ENCODE measurements around the gene ACSL1.

DNA sequence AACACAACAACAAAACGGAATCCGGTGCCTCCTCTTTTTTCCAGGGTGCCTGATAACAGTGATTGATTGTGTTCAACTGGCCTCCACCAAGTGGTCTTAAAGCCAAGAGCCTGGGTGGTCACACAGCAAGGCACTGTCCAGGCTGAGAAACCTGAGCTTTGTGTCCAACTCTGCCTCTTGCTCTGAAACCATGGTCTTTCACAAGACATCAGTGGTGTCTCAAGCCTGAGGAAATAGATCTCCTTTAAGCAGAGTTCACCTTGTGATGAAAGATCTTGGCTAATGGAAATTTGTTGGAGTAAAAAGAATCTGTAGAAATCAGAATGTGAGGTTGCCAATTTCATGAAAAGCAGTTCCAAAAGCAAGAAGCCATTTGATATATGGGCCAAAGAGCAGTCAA is 47.3 kb upstream of the ACSL1 start:
- no peak for TF ChIP-seq EZH2 (IDR thresholded peaks at IDR 0.05; ENCODE audit: insufficient read depth, poor library complexity, severe bottlenecking)
- TF ChIP-seq EZH2phosphoT487 (IDR thresholded peaks at IDR 0.05; ENCODE audit: insufficient read depth, low read depth), result no peak
